HL-60 (cell line): Measurements from ENCODE around the gene PPP1R37.
A peak's percentile ranks its signal among the peaks of the same experiment; 100 is the strongest.

Experiments used
- DNase-seq, 2 experiments: peaks; one replicate each; pipeline ENCODE4 v3.0.0-alpha.2; 2010 to 2020; ENCODE audit warnings: low read depth in 1 of 2, low spot score in 1 of 2
- H3K27ac ChIP-seq: fragments of 250-450 bp; sonication (Bioruptor Pico); replicated peaks from 2 replicates; pipeline ENCODE4 v1.5.1; 2020; ENCODE audit warnings: mild to moderate bottlenecking, moderate library complexity
- H3K27me3 ChIP-seq: fragments of 250-450 bp; sonication (Bioruptor Pico); 2 replicates; pipeline ENCODE4 v1.5.1; 2021; ENCODE audit warnings: mild to moderate bottlenecking, moderate library complexity; ENCODE audit not compliant: insufficient read depth, poor library complexity, severe bottlenecking
- H3K4me3 ChIP-seq: replicated peaks from 2 replicates; pipeline ENCODE4 v1.5.1; 2011; ENCODE audit warnings: mild to moderate bottlenecking, control low read depth, low read length; ENCODE audit not compliant: insufficient read depth
- GABPA ChIP-seq: IDR thresholded peaks from 2 replicates; pipeline ENCODE4 v1.6.1; 2012; ENCODE audit warnings: low read depth
- POLR2AphosphoS5 ChIP-seq: IDR thresholded peaks from 2 replicates; pipeline ENCODE4 v1.6.1; 2012; ENCODE audit warnings: low read depth
- SPI1 ChIP-seq: IDR thresholded peaks from 2 replicates; pipeline ENCODE4 v1.6.1; 2012; ENCODE audit warnings: low read depth, mild to moderate bottlenecking, borderline replicate concordance
- TF ChIP-seq, protein P1 (sequence below): IDR thresholded peaks from one replicate; pipeline ENCODE4 v1.5.1; 2011; ENCODE audit warnings: low read length, control low read depth, inconsistent platforms; ENCODE audit not compliant: insufficient read depth
- TF ChIP-seq, protein P2 (sequence below): IDR thresholded peaks from 2 replicates; pipeline ENCODE4 v1.6.1; 2012; ENCODE audit warnings: low read depth; ENCODE audit not compliant: insufficient replicate concordance

Gene PPP1R37

DNA sequence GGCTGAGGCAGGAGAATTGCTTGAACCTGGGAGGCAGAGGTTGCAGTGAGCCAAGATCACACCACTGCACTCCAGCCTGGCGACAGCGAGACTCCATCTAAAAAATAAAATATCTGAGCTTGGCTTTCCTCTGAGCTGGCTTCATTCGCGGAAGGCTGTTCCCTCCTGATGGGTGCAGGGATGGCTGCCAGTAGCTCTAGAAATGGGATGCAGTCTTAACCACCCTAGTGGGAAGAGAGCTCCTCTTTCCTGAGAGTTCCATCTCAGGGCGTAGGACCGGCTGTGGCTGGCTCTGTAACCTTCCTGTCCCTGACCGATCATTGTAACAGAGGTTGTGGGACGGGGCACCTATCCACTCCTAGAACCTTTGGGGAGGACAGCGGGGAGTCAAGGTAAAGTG is 32.4 kb downstream of the PPP1R37 start:
- Histone ChIP-seq H3K4me3 (no peak overlapping the region), H3K27ac (no peak overlapping the region), H3K27me3 (no peaks in the 10 kb centered on the region)
- DNase-seq, result no peak
- TF ChIP-seq, protein P1, sequence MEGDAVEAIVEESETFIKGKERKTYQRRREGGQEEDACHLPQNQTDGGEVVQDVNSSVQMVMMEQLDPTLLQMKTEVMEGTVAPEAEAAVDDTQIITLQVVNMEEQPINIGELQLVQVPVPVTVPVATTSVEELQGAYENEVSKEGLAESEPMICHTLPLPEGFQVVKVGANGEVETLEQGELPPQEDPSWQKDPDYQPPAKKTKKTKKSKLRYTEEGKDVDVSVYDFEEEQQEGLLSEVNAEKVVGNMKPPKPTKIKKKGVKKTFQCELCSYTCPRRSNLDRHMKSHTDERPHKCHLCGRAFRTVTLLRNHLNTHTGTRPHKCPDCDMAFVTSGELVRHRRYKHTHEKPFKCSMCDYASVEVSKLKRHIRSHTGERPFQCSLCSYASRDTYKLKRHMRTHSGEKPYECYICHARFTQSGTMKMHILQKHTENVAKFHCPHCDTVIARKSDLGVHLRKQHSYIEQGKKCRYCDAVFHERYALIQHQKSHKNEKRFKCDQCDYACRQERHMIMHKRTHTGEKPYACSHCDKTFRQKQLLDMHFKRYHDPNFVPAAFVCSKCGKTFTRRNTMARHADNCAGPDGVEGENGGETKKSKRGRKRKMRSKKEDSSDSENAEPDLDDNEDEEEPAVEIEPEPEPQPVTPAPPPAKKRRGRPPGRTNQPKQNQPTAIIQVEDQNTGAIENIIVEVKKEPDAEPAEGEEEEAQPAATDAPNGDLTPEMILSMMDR, result no peak
- no peak for TF ChIP-seq POLR2AphosphoS5
- TF ChIP-seq, protein P2, sequence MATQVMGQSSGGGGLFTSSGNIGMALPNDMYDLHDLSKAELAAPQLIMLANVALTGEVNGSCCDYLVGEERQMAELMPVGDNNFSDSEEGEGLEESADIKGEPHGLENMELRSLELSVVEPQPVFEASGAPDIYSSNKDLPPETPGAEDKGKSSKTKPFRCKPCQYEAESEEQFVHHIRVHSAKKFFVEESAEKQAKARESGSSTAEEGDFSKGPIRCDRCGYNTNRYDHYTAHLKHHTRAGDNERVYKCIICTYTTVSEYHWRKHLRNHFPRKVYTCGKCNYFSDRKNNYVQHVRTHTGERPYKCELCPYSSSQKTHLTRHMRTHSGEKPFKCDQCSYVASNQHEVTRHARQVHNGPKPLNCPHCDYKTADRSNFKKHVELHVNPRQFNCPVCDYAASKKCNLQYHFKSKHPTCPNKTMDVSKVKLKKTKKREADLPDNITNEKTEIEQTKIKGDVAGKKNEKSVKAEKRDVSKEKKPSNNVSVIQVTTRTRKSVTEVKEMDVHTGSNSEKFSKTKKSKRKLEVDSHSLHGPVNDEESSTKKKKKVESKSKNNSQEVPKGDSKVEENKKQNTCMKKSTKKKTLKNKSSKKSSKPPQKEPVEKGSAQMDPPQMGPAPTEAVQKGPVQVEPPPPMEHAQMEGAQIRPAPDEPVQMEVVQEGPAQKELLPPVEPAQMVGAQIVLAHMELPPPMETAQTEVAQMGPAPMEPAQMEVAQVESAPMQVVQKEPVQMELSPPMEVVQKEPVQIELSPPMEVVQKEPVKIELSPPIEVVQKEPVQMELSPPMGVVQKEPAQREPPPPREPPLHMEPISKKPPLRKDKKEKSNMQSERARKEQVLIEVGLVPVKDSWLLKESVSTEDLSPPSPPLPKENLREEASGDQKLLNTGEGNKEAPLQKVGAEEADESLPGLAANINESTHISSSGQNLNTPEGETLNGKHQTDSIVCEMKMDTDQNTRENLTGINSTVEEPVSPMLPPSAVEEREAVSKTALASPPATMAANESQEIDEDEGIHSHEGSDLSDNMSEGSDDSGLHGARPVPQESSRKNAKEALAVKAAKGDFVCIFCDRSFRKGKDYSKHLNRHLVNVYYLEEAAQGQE, result no peak
- TF ChIP-seq GABPA, result no peak
- TF ChIP-seq SPI1, result no peak

DNA sequence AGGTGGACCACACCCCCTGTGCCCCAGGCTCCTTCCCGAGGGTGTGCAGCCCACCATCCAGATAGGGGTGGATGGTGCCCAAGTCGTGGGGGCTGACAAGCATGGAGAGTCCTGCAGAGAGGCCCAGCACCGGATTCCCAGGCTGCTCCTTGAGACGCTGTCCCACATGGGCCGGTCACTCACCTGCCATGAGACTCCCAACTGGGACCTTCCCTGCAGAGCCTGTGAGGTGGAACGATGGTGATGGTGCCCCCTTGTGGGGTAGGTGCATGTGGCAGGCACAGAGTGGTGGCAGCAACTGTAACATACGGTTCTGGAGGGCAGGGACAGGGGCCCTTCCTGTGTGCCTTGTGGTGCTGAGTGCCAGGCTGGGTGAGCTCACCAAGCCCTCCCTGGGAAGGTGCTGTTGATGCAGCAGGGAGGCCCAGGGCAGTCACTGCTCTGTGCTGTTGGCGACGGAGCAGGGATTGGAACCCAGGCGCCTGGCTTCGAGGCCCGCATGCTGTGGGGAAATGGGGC is 33.1 kb downstream of the PPP1R37 start:
- no peak overlapping the region for H3K27ac ChIP-seq
- no peak overlapping the region for H3K4me3 ChIP-seq
- TF ChIP-seq SPI1, result no peak
- TF ChIP-seq, protein P1, result peak; percentile 92
- H3K27me3 ChIP-seq, result no peaks in the 10 kb centered on the region
- DNase-seq, result peak; percentile 54 to 76

DNA sequence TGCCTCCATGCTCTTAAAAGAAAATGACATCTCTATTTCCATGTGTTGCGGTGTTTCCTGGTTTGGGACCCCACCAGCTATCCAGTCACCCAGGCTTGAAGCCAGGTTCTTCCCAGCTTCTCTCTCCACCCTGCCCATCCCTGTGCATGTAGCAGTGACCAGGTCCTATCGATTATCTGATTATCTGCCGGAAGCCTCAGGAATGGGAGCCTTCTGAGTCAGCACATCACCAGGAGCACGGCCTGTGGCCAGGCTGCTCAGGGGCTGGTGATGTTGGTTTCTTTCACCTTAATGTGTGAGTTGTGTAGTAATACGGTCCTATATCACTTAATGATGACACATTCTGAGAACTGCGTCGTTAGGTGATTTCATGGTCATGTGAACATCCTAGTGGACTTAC is 33.7 kb downstream of the PPP1R37 start:
- H3K4me3 ChIP-seq, result no peak overlapping the region
- no peaks in the 10 kb centered on the region for H3K27me3 ChIP-seq
- no peak overlapping the region for H3K27ac ChIP-seq
- TF ChIP-seq POLR2AphosphoS5 (no peak), GABPA (no peak), SPI1 (no peak)
- TF ChIP-seq, protein P1, result no peak
- TF ChIP-seq, protein P2, result no peak
- no peak for DNase-seq

DNA sequence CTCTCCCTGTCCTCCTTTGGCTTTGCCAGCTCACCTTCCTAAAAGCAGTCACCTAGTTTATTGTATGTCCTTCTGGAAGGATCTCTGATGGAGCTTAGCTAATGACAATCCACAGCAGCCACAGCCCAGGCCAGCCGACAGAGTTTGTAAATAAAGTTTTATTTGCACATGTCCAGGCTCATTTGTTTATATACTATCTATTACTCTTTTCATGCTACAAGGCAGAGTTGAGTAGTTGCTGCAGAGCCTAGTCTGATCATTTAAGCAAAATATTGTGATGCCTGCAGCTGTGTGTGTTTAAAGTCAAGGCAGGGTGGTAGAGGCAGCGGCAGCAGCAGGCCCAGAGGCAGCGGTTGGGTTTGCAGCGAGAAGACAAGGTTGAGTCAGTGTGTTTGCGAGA is 35.2 kb downstream of the PPP1R37 start:
- Histone ChIP-seq H3K27ac (no peak overlapping the region), H3K4me3 (no peak overlapping the region), H3K27me3 (no peaks in the 10 kb centered on the region)
- no peak for DNase-seq
- TF ChIP-seq, protein P1, result no peak
- TF ChIP-seq, protein P2, result no peak
- no peak for TF ChIP-seq POLR2AphosphoS5
